Osteocyte (in vitro differentiated cells): ENCODE data around the gene POLD2. TPM values are rescaled to one million over a fixed set of nuclear protein-coding genes. Genes with fewer than 3 reads are reported as not detected.

ENCODE experiments used
- DNase-seq: peaks from one replicate; pipeline ENCODE4 v3.0.0; 2021; ENCODE audit warnings: mixed read lengths; ENCODE audit not compliant: unreplicated experiment; ENCODE audit errors: extremely low spot score
- H3K27ac Mint-ChIP-seq: one replicate; pipeline ENCODE4 v1.8.0; 2021; ENCODE audit warnings: mild to moderate bottlenecking, mixed read lengths; ENCODE audit not compliant: unreplicated experiment
- H3K27me3 Mint-ChIP-seq: one replicate; pipeline ENCODE4 v1.8.0; 2021; ENCODE audit warnings: mixed read lengths; ENCODE audit not compliant: unreplicated experiment
- H3K36me3 Mint-ChIP-seq: one replicate; pipeline ENCODE4 v1.8.0; 2021; ENCODE audit warnings: mixed read lengths; ENCODE audit not compliant: unreplicated experiment
- H3K4me1 Mint-ChIP-seq: one replicate; pipeline ENCODE4 v1.8.0; 2021; ENCODE audit warnings: mixed read lengths; ENCODE audit not compliant: unreplicated experiment
- H3K4me3 Mint-ChIP-seq: one replicate; pipeline ENCODE4 v1.8.0; 2021; ENCODE audit warnings: mild to moderate bottlenecking, moderate library complexity, mixed read lengths; ENCODE audit not compliant: unreplicated experiment
- H3K9me3 Mint-ChIP-seq: one replicate; pipeline ENCODE4 v1.8.0; 2021; ENCODE audit warnings: mixed read lengths; ENCODE audit not compliant: unreplicated experiment
- CTCF ChIP-seq: fragments of 200-600 bp; sonication (generic); IDR thresholded peaks from 2 replicates; pipeline ENCODE4 v1.5.0; 2021; ENCODE audit warnings: antibody characterized with exemption, mild to moderate bottlenecking, moderate library complexity
- total RNA-seq: library from RNA; stranded (reverse); gene quantifications from 2 replicates; pipeline ENCODE4 v1.2.1, GENCODE V29; 2021

The POLD2 gene
- total RNA-seq, 1 donor from 2014 or later, result 59.2 TPM

- H3K27ac Mint-ChIP-seq, result no peak overlapping the region
- H3K27me3 Mint-ChIP-seq, result peaks cover 4% of the 10 kb centered on the region
- DNase-seq, result no peak
- no peaks in the 10 kb centered on the region for H3K9me3 Mint-ChIP-seq
- H3K4me1 Mint-ChIP-seq, result peaks cover 3% of the 10 kb centered on the region
- no peaks in the 10 kb centered on the region for H3K36me3 Mint-ChIP-seq
- TF ChIP-seq CTCF, result no peak
- no peak overlapping the region for H3K4me3 Mint-ChIP-seq
These were observed 25.7 kb upstream of the POLD2 start for GRCh38 chr7:44148961-44149536.

DNA sequence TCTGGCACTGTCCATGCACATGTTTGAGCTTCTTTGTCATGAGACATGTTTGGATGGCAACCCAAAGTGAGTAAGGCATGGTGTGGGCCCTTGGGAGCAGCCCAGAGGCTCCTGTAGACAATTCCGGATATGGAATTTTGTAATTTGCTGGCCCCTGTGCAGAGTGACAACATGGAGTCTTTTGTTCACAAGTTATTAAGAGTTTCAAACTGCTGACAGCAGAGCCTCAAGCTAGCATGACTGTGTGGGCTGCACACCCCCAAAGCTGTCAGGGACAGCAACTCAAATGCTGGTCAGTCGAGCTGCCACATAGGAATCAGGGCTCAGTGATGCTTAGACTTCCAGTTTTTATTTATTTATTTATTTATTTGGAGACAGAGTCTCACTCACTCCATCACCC is 24.8 kb upstream of the POLD2 start:
- Mint-ChIP-seq H3K4me1 (peaks cover 3% of the 10 kb centered on the region), H3K36me3 (no peaks in the 10 kb centered on the region), H3K4me3 (no peak overlapping the region), H3K9me3 (no peaks in the 10 kb centered on the region), H3K27ac (no peak overlapping the region), H3K27me3 (peaks cover 6% of the 10 kb centered on the region)
- no peak for TF ChIP-seq CTCF
- no peak for DNase-seq

DNA sequence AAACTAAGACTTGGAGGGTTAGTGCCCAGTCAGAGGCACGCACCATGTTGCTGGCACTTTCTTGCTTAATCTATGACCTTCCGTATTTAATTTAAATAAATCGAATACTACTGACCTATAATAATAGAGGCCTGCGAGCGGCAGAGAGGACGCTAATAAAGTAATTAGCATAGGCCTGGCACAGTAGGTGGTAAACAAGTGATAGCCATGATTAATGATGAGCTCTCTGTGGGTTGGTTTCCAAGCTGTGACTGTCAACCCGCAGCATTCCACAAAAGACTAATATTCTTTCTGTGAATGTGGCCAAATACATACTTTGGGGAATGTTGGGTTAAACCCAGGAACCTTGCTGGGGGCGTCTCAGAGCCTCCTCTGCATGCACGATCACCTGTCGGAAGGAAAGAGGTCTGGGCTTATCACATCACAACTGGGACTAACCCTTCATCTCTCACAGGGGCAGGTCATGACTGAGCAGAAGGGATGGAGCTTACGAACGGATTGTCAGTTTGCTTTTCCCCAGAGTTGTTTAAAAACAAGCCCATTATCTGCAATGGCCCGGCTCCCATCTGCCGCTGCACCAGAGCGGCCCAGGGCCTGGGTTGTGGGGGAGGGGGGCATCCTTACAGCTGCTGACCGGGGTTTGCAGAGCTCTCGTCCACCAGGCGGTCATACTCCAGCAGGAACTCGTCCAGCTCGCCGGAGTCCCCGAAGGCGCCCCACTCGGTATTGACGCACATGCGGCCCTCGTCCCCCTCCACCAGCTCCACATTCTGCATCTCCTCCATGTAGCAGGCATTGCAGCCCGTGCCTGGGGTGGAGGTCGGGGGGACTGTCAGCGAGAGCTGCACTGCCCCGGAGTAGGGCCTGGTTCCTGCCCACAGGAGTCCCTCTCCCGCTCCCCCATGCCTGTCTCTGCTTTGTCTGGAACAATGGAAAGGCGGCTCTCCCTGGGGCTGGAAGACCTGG is 24.0 kb upstream of the POLD2 start:
- H3K9me3 Mint-ChIP-seq, result no peaks in the 10 kb centered on the region
- no peaks in the 10 kb centered on the region for H3K36me3 Mint-ChIP-seq
- no peak for TF ChIP-seq CTCF
- peaks cover 3% of the 10 kb centered on the region for H3K4me1 Mint-ChIP-seq
- no peak overlapping the region for H3K27ac Mint-ChIP-seq
- no peak for DNase-seq
- no peak overlapping the region for H3K4me3 Mint-ChIP-seq
- peaks cover 6% of the 10 kb centered on the region for H3K27me3 Mint-ChIP-seq

DNA sequence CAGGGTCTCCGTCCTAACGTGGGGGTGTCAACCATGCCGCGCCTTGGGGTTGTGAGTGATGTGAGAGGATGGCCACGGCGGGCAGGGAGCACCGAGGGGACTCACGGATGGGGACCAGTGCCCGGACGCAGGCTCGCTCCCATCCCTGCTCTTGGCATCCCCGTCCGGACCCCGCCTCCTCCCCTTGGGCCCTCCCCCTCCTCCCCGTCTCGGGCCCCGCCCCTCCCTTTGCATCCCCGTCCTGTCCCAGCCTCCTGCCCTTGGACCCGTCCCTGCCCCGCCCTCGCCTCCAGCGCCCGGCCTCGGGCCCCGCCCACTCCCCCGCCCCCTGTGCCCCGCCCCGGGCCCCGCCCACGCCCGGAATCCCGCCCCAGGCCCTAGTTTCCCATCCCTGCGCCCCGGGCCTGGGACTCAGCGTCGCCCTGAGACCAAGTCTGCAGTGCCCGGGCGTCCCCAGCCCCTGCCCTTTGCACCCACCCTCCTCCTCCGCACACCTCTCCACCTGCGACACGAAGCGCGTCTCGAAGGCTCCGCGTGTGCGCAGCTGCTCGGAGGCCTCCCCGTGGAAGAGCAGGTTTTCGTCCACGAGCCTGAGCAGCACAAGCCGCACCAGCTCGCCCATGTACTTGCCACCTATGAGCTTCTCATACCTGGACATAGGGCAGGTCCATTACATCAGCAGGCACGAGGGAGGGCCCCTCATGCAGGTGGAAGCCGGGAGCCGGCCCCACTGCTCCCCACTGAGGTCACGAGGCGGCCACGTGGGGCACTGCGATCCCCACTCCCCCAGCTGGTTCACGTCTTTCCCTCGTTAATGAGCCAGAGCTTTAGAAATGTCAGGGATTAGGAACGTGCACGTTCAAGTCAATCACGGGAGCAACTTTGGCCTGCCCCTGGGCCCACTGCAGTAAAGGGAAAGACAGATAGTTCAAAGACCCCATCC is 22.9 kb upstream of the POLD2 start:
- peaks cover 3% of the 10 kb centered on the region for H3K4me1 Mint-ChIP-seq
- H3K27ac Mint-ChIP-seq, result no peak overlapping the region
- H3K36me3 Mint-ChIP-seq, result no peaks in the 10 kb centered on the region
- no peak for TF ChIP-seq CTCF
- H3K27me3 Mint-ChIP-seq, result peaks cover 6% of the 10 kb centered on the region
- DNase-seq, result no peak
- H3K4me3 Mint-ChIP-seq, result peak overlapping the region; percentile 53
- no peaks in the 10 kb centered on the region for H3K9me3 Mint-ChIP-seq
